ENCODE measurements around the gene UBE2Q1. TPM values are rescaled to one million over a fixed set of nuclear protein-coding genes. Genes with fewer than 3 reads are reported as not detected.

Gene UBE2Q1
- total and polyA plus RNA-seq, 10 of the 15 experiments (the other 5 are each of a cell fraction or from before 2014, with no cell fraction given), result 3.9 to 82.6 (median 24.1) TPM

DNA sequence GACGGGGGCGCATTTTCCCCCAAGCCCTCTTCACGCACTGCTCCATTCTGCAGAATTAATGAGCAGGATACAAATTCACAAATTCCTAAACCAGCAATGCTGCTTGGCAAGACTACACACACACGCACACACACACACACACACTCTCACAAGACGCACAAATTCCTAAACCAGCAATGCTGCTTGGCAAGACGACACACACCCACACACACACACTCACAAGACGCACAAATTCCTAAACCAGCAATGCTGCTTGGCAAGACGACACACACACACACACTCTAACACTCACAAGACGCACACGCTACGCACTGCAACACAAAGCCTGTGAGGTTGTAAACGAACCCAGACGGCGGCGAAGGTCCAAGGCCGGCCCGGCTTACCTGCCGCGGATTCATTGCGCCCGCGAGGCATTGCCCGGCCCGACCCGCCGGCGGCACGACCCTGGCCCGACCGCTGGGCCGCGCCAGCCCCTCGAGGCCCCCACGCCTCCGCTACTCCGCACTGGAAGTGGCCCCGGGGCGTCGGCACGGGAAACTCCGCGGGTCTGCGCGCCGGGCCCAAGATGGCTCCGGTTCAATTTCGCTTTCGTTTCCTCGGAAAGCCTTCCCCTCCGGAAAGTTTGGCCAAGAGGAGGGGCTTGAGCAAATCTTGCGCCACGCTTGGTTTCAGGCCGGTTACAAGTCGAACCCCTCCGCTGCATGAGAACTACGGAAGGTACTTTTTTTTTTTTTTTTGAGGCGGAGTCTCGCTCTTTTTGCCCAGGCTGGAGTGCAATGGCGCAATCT, 49.3 kb upstream of the UBE2Q1 start, which contains the start of gene ADAR (continued):
- TF ChIP-seq EGR1 (IDR thresholded peaks at IDR 0.05; ENCODE audit: borderline replicate concordance in 1 of 2, low read depth in 2 of 2, low read length in 2 of 2) (peak in 1 of 2 experiments; percentile 55; a peak in 1 of 3 replicates), BACH1 (IDR thresholded peaks at IDR 0.05; ENCODE audit: borderline replicate concordance) (peak; percentile 86), ZNF384 (IDR thresholded peaks at IDR 0.05; ENCODE audit: borderline replicate concordance, low read depth, low read length) (peak; percentile 90; the same call in 1 of the 2 replicates), SIX5 (IDR thresholded peaks at IDR 0.05; ENCODE audit: low read depth, low read length, severe bottlenecking) (peak; percentile 24), SRF (IDR thresholded peaks at IDR 0.05; ENCODE audit: low read depth in 2 of 2, low read length in 2 of 2) (peak in 1 of 2 experiments; percentile 49; a peak in 1 of 4 replicates), CBX3 (IDR thresholded peaks at IDR 0.05; ENCODE audit: borderline replicate concordance, low read depth) (no peak), TCF7 (IDR thresholded peaks at IDR 0.05; ENCODE audit: borderline replicate concordance) (no peak), SMAD1 (IDR thresholded peaks at IDR 0.05; ENCODE audit: low read depth, partially characterized antibody) (peak; percentile 51), FOS (IDR thresholded peaks at IDR 0.05; ENCODE audit: borderline replicate concordance, extremely low read depth, insufficient read length) (no peak), EZH2 (IDR thresholded peaks at IDR 0.05; ENCODE audit: borderline replicate concordance, control insufficient read depth, low read depth, low read length) (no peak), ZNF622 (IDR thresholded peaks at IDR 0.05) (no peak), HDGF (IDR thresholded peaks at IDR 0.05) (peak; percentile 94), TAF1 (IDR thresholded peaks at IDR 0.05; ENCODE audit: borderline replicate concordance, low read depth, low read length) (peak; percentile 96), RUNX3 (IDR thresholded peaks at IDR 0.05; ENCODE audit: low read length) (peak; percentile 66), SPI1 (IDR thresholded peaks at IDR 0.05; ENCODE audit: borderline replicate concordance, insufficient read depth, low read depth, low read length) (peak; percentile 21; the same call in 1 of the 2 replicates), DPF2 (IDR thresholded peaks at IDR 0.05) (peak; percentile 89), YBX1 (IDR thresholded peaks at IDR 0.05) (no peak), MTA2 (IDR thresholded peaks at IDR 0.05; ENCODE audit: low read depth) (0 out of 2 replicates have a peak, but pooled peaks have one; percentile 10), TCF3 (IDR thresholded peaks at IDR 0.05; ENCODE audit: borderline replicate concordance, insufficient read depth, low read depth, low read length) (no peak)
- TF ChIP-seq, protein P1, sequence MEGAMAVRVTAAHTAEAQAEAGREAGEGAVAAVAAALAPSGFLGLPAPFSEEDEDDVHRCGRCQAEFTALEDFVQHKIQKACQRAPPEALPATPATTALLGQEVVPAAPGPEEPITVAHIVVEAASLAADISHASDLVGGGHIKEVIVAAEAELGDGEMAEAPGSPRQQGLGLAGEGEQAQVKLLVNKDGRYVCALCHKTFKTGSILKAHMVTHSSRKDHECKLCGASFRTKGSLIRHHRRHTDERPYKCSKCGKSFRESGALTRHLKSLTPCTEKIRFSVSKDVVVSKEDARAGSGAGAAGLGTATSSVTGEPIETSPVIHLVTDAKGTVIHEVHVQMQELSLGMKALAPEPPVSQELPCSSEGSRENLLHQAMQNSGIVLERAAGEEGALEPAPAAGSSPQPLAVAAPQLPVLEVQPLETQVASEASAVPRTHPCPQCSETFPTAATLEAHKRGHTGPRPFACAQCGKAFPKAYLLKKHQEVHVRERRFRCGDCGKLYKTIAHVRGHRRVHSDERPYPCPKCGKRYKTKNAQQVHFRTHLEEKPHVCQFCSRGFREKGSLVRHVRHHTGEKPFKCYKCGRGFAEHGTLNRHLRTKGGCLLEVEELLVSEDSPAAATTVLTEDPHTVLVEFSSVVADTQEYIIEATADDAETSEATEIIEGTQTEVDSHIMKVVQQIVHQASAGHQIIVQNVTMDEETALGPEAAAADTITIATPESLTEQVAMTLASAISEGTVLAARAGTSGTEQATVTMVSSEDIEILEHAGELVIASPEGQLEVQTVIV (IDR thresholded peaks at IDR 0.05; ENCODE audit: borderline replicate concordance, partially characterized antibody), result peak; percentile 62
- TF ChIP-seq, protein P2, sequence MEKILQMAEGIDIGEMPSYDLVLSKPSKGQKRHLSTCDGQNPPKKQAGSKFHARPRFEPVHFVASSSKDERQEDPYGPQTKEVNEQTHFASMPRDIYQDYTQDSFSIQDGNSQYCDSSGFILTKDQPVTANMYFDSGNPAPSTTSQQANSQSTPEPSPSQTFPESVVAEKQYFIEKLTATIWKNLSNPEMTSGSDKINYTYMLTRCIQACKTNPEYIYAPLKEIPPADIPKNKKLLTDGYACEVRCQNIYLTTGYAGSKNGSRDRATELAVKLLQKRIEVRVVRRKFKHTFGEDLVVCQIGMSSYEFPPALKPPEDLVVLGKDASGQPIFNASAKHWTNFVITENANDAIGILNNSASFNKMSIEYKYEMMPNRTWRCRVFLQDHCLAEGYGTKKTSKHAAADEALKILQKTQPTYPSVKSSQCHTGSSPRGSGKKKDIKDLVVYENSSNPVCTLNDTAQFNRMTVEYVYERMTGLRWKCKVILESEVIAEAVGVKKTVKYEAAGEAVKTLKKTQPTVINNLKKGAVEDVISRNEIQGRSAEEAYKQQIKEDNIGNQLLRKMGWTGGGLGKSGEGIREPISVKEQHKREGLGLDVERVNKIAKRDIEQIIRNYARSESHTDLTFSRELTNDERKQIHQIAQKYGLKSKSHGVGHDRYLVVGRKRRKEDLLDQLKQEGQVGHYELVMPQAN (conservative IDR thresholded peaks at IDR 0.05), result peak; percentile 95
- TF ChIP-seq, protein P3, sequence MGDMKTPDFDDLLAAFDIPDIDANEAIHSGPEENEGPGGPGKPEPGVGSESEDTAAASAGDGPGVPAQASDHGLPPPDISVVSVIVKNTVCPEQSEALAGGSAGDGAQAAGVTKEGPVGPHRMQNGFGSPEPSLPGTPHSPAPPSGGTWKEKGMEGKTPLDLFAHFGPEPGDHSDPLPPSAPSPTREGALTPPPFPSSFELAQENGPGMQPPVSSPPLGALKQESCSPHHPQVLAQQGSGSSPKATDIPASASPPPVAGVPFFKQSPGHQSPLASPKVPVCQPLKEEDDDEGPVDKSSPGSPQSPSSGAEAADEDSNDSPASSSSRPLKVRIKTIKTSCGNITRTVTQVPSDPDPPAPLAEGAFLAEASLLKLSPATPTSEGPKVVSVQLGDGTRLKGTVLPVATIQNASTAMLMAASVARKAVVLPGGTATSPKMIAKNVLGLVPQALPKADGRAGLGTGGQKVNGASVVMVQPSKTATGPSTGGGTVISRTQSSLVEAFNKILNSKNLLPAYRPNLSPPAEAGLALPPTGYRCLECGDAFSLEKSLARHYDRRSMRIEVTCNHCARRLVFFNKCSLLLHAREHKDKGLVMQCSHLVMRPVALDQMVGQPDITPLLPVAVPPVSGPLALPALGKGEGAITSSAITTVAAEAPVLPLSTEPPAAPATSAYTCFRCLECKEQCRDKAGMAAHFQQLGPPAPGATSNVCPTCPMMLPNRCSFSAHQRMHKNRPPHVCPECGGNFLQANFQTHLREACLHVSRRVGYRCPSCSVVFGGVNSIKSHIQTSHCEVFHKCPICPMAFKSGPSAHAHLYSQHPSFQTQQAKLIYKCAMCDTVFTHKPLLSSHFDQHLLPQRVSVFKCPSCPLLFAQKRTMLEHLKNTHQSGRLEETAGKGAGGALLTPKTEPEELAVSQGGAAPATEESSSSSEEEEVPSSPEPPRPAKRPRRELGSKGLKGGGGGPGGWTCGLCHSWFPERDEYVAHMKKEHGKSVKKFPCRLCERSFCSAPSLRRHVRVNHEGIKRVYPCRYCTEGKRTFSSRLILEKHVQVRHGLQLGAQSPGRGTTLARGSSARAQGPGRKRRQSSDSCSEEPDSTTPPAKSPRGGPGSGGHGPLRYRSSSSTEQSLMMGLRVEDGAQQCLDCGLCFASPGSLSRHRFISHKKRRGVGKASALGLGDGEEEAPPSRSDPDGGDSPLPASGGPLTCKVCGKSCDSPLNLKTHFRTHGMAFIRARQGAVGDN (IDR thresholded peaks at IDR 0.05), result peak; percentile 63

Measured in GM12878 (cell line).